A549 (cell line): ENCODE data around the gene DLX5.

Source experiments
- BHLHE40 ChIP-seq: IDR thresholded peaks from 2 replicates; pipeline ENCODE4 v1.6.1; 2012; ENCODE audit warnings: low read depth, low read length, inconsistent platforms
- CEBPB ChIP-seq, 2 experiments: fragments of >200 bp in 1 of 2; sonication (Bioruptor Twin) in 1 of 2; formaldehyde crosslinking in 1 of 2; IDR thresholded peaks; 2 replicates each; pipeline ENCODE4 v1.6.1; 2012 to 2016
- CHD2 ChIP-seq: fragments of 150-350 bp; IDR thresholded peaks from 2 replicates; pipeline ENCODE4 v1.6.1; 2014; ENCODE audit warnings: low read length; ENCODE audit not compliant: partially characterized antibody
- CTCF ChIP-seq: fragments of >200 bp; sonication (Bioruptor Twin); formaldehyde crosslinking; IDR thresholded peaks from 3 replicates; pipeline ENCODE4 v1.5.1; 2016
- E2F6 ChIP-seq: IDR thresholded peaks from 2 replicates; pipeline ENCODE4 v1.6.1; 2012; ENCODE audit warnings: low read depth, borderline replicate concordance
- JUNB ChIP-seq: fragments of >200 bp; sonication (Bioruptor Twin); formaldehyde crosslinking; IDR thresholded peaks from 2 replicates; pipeline ENCODE4 v1.6.1; 2016
- MYC ChIP-seq: IDR thresholded peaks from 2 replicates; pipeline ENCODE4 v1.6.1; 2012; ENCODE audit warnings: mild to moderate bottlenecking, inconsistent platforms, low read length, improper control_type of control experiment, borderline replicate concordance
- POLR2A ChIP-seq: IDR thresholded peaks from 2 replicates; pipeline ENCODE4 v1.6.1; 2012; ENCODE audit warnings: mild to moderate bottlenecking, low read length
- RAD21 ChIP-seq, 2 experiments: fragments of >200 bp in 1 of 2; sonication (Bioruptor Twin) in 1 of 2; formaldehyde crosslinking in 1 of 2; IDR thresholded peaks in 1 of 2; conservative IDR thresholded peaks in 1 of 2; 2 replicates in 1 of 2; 3 replicates in 1 of 2; pipeline ENCODE4 v1.6.1; 2012 to 2018; ENCODE audit warnings: inconsistent platforms in 1 of 2
- RFX5 ChIP-seq: fragments of 450-650 bp; IDR thresholded peaks from 2 replicates; pipeline ENCODE4 v1.7.1; 2014; ENCODE audit warnings: antibody characterized with exemption, mild to moderate bottlenecking, moderate library complexity
- ZNF302 ChIP-seq: fragments of 250-450 bp; sonication (Bioruptor Pico); IDR thresholded peaks from 2 replicates; pipeline ENCODE4 v1.9.0; 2021; ENCODE audit warnings: inconsistent platforms, mild to moderate bottlenecking, moderate library complexity
- ZSCAN20 ChIP-seq: fragments of 250-450 bp; sonication (Bioruptor Pico); IDR thresholded peaks from 2 replicates; pipeline ENCODE4 v1.8.0; 2022; ENCODE audit warnings: mild to moderate bottlenecking, moderate library complexity

GRCh38 chr7:97015756-97016380, 8.8 kb downstream of the DLX5 start:
- no peak for TF ChIP-seq MYC
- TF ChIP-seq CTCF: no peak
- no peak for TF ChIP-seq POLR2A
- no peak for TF ChIP-seq BHLHE40
- no peak for TF ChIP-seq RAD21 (conservative IDR thresholded peaks at IDR 0.05 in 1 of 2, IDR thresholded peaks at IDR 0.05 in 1 of 2)
- no peak for TF ChIP-seq E2F6
- no peak for TF ChIP-seq ZSCAN20
- TF ChIP-seq JUNB: no peak
- TF ChIP-seq CHD2: no peak
- no peak for TF ChIP-seq CEBPB (IDR thresholded peaks at IDR 0.05)
- TF ChIP-seq RFX5: no peak
- TF ChIP-seq ZNF302 (CRISPR knock-in tag): no peak
